ENCODE measurements around the gene VAMP2. TPM values are rescaled to one million over a fixed set of nuclear protein-coding genes. Genes with fewer than 3 reads are reported as not detected.

VAMP2 gene
- total RNA-seq, 1 experiment from 2014 or later = 47.7 TPM

DNA sequence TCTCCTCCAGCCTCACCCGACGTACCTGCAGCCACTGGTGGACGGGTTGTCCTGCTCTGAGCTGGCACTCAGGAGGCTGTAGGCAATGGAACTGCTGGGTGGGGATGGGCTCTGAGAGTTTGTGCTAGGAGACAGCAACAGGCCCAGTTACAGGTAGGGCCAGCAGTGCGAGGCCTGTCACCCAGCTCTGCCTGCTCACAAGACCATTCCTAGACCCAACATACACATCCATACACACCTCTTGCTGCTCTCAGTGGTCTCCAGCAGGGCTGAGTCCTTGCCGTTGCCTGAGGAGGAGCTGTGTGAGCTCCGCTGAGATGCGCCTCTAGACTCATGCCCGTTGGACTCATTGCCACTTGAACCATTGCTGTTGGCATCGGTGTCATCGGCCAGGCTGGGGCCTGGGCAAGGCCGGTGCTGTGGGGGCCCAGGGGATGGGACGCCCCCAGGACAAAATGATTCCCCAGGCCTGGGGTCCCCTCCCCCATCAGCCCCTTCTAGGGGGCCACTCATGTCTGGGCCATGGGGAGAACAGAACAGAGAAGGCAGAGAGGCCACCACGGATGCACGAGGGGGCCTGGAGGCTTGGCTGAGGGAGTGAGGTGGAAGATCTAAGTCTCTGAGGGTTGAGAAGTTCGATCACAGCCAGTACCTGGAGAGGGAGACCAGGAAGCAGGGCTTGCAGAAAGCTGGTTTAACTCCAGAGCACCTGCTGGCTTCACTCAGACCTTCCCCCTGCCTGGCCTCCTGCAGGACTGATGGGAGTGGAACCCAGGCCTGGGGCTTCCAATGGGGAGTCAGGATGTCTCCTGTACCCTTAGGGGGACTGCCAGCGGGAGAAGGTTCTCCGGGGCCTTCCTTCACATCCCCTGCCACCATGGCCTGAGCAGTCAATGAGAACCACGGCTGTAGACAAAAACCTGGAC is 12.3 kb downstream of the VAMP2 start:
- no peaks in the 10 kb centered on the region for H3K9me3 ChIP-seq (ENCODE audit: low read length)
- peak overlapping the region; percentile 59 for H3K27ac ChIP-seq (ENCODE audit: low read length)
- H3K4me2 ChIP-seq (ENCODE audit: low read depth, low read length, poor library complexity, severe bottlenecking) = peak overlapping the region; percentile 97
- H3K79me2 ChIP-seq (ENCODE audit: low read length) = peaks cover 37% of the 10 kb centered on the region
- H3K9me2 ChIP-seq (replicated peaks; ENCODE audit: insufficient read depth, low read length) = no peaks in the 10 kb centered on the region
- no peaks in the 10 kb centered on the region for H3K27me3 ChIP-seq (ENCODE audit: low read length)
- H4K20me1 ChIP-seq (ENCODE audit: insufficient read depth, low read depth, low read length) = peaks cover 13% of the 10 kb centered on the region
- peak overlapping the region; percentile 94 for H3K9ac ChIP-seq (ENCODE audit: low read length)
- peak overlapping the region; percentile 88 for H3K4me3 ChIP-seq (ENCODE audit: low read length)
- H3K4me1 ChIP-seq (ENCODE audit: low read length) = peaks cover 44% of the 10 kb centered on the region
- 0 out of 2 replicates have a peak, but pooled peaks cover 3% of the 10 kb centered on the region for H3K36me3 ChIP-seq (ENCODE audit: insufficient read depth, low read length)
- no peak overlapping the region for H2AFZ ChIP-seq (ENCODE audit: low read length)
- DNase-seq = no peak

DNA sequence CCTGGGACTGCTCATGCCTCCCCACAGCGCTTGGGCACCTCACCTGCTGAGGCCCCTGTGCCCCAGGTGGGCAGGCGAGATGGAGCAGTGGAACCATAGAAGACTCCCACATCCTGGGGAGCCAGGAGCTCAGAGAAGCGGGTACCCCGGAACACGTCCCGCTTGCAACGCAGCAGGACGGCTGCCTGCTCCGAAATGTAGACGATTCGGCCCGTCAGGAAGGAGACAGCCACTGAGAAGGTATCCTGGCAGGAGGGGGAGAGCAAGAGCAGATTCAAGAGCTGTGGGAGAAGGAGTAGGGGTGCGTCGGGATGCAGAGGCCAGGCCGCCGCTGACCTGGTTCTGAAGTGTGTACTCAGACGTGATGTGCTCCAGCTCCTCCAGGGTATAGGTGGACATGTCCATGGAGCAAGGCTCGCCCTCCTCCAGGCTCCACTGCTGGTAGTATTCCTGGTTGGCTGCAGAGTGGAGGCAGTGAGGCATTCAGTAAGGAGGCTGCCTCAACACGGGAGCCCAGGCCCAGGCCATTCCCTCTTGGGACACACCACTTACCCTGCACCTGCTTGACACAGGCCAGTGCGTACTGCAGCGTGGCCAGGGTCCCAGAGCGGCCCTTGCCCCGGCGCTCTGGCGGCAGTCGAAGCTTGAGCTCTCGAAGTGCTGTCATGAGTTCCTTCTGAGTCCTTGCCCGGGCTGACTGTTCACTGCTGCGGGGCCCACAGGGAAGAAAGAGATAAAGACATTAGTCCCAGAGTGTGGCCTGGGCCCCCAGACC is 13.1 kb downstream of the VAMP2 start:
- Histone ChIP-seq H3K4me1 (ENCODE audit: low read length) (peaks cover 36% of the 10 kb centered on the region), H3K27ac (ENCODE audit: low read length) (no peak overlapping the region), H3K4me3 (ENCODE audit: low read length) (no peak overlapping the region), H3K4me2 (ENCODE audit: low read depth, low read length, poor library complexity, severe bottlenecking) (no peak overlapping the region), H3K27me3 (ENCODE audit: low read length) (no peaks in the 10 kb centered on the region), H3K9ac (ENCODE audit: low read length) (no peak overlapping the region), H2AFZ (ENCODE audit: low read length) (no peak overlapping the region), H4K20me1 (ENCODE audit: insufficient read depth, low read depth, low read length) (peaks cover 13% of the 10 kb centered on the region), H3K9me3 (ENCODE audit: low read length) (no peaks in the 10 kb centered on the region), H3K79me2 (ENCODE audit: low read length) (peaks cover 29% of the 10 kb centered on the region), H3K9me2 (replicated peaks; ENCODE audit: insufficient read depth, low read length) (no peaks in the 10 kb centered on the region), H3K36me3 (ENCODE audit: insufficient read depth, low read length) (0 out of 2 replicates have a peak, but pooled peaks cover 3% of the 10 kb centered on the region)
- DNase-seq = no peak

DNA sequence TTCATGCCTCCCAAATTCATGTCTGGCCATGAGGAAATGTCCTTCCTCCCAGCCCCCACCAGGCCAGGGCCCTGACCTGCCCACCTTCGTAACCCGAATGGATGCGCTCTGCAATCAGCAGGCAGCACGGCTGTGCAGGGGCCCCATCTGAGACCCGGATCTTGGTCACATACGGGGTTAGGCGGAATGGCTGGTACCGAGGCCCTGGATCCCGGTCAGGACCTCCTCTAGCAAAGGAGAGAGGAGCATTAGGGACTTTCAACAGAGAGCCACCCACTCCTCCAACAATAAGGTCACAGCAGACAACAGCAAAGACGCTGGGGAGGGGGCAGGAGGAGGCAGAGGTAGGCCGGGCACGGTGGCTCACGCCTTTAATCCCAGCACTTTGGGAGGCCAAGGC is 14.2 kb downstream of the VAMP2 start:
- Histone ChIP-seq H3K27me3 (ENCODE audit: low read length) (no peaks in the 10 kb centered on the region), H3K36me3 (ENCODE audit: insufficient read depth, low read length) (0 out of 2 replicates have a peak, but pooled peaks cover 3% of the 10 kb centered on the region)

GRCh38 chr17:8147805-8148404 is 14.8 kb downstream of the VAMP2 start:
- H3K79me2 ChIP-seq (ENCODE audit: low read length) = peaks cover 21% of the 10 kb centered on the region
- no peak overlapping the region for H3K27ac ChIP-seq (ENCODE audit: low read length)
- no peaks in the 10 kb centered on the region for H3K9me2 ChIP-seq (replicated peaks; ENCODE audit: insufficient read depth, low read length)
- no peaks in the 10 kb centered on the region for H3K27me3 ChIP-seq (ENCODE audit: low read length)
- no peak overlapping the region for H3K9ac ChIP-seq (ENCODE audit: low read length)
- 0 out of 2 replicates have a peak, but pooled peaks cover 3% of the 10 kb centered on the region for H3K36me3 ChIP-seq (ENCODE audit: insufficient read depth, low read length)
- H4K20me1 ChIP-seq (ENCODE audit: insufficient read depth, low read depth, low read length) = peaks cover 13% of the 10 kb centered on the region
- no peak for DNase-seq
- peaks cover 19% of the 10 kb centered on the region for H3K4me1 ChIP-seq (ENCODE audit: low read length)
- no peaks in the 10 kb centered on the region for H3K9me3 ChIP-seq (ENCODE audit: low read length)
- no peak overlapping the region for H3K4me2 ChIP-seq (ENCODE audit: low read depth, low read length, poor library complexity, severe bottlenecking)
- H2AFZ ChIP-seq (ENCODE audit: low read length) = no peak overlapping the region
- H3K4me3 ChIP-seq (ENCODE audit: low read length) = no peak overlapping the region

More for the DNA sequence above, 14.2 kb downstream of the VAMP2 start:
- no peak for DNase-seq
- H3K4me2 ChIP-seq (ENCODE audit: low read depth, low read length, poor library complexity, severe bottlenecking) = no peak overlapping the region
- peaks cover 21% of the 10 kb centered on the region for H3K79me2 ChIP-seq (ENCODE audit: low read length)
- H2AFZ ChIP-seq (ENCODE audit: low read length) = no peak overlapping the region
- H3K9me2 ChIP-seq (replicated peaks; ENCODE audit: insufficient read depth, low read length) = no peaks in the 10 kb centered on the region
- no peak overlapping the region for H3K4me3 ChIP-seq (ENCODE audit: low read length)
- peaks cover 25% of the 10 kb centered on the region for H3K4me1 ChIP-seq (ENCODE audit: low read length)
- no peak overlapping the region for H3K27ac ChIP-seq (ENCODE audit: low read length)
- peaks cover 13% of the 10 kb centered on the region for H4K20me1 ChIP-seq (ENCODE audit: insufficient read depth, low read depth, low read length)
- H3K9me3 ChIP-seq (ENCODE audit: low read length) = no peaks in the 10 kb centered on the region
- no peak overlapping the region for H3K9ac ChIP-seq (ENCODE audit: low read length)

- Histone ChIP-seq H4K20me1 (ENCODE audit: insufficient read depth, low read depth, low read length) (peaks cover 13% of the 10 kb centered on the region), H3K4me2 (ENCODE audit: low read depth, low read length, poor library complexity, severe bottlenecking) (no peak overlapping the region), H3K9me2 (replicated peaks; ENCODE audit: insufficient read depth, low read length) (no peaks in the 10 kb centered on the region), H2AFZ (ENCODE audit: low read length) (no peak overlapping the region), H3K27me3 (ENCODE audit: low read length) (no peaks in the 10 kb centered on the region), H3K79me2 (ENCODE audit: low read length) (peaks cover 21% of the 10 kb centered on the region), H3K4me3 (ENCODE audit: low read length) (no peak overlapping the region), H3K9ac (ENCODE audit: low read length) (no peak overlapping the region), H3K9me3 (ENCODE audit: low read length) (no peaks in the 10 kb centered on the region), H3K27ac (ENCODE audit: low read length) (no peak overlapping the region), H3K4me1 (ENCODE audit: low read length) (peaks cover 13% of the 10 kb centered on the region), H3K36me3 (ENCODE audit: insufficient read depth, low read length) (0 out of 2 replicates have a peak, but pooled peaks cover 3% of the 10 kb centered on the region)
- DNase-seq = no peak
These were observed 15.5 kb downstream of the VAMP2 start for GRCh38 chr17:8147141-8147804.

DNA sequence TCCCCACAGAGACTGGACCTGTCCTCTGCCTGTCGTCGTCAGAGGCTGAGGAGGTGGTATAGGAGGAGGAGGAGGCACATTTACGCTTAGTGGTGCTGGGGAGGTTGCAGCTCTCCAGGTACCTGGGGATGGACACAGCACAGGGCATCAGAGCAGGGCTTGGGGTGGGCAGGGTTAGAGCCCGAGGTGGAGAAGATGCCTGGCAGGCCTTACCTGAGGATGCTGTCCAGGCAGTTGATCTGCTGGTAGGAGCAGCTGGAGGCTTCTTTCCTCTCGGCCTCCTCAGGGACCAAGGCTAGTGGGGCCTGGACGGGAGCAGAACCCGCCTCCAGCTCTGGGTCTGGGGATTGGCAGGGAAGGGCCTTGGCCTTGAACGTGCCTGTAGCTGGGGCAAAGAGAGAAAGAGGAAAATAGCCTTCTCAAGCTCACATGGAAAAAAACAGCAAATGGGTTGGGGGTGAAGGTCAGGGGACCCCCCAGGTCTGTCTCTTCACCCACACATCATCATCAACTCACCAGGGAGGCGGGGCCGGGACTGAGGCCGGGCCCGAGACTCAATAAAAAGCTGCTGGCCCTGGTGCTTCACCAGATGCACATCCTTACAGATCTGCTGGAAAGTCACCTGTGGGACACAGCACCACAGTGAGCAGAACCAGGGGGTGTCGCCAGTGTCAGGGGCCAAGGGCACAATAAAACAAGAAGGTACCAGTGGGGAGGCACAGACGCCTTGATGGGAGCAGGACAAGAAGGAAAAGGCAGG is 16.2 kb downstream of the VAMP2 start:
- Histone ChIP-seq H3K9ac (ENCODE audit: low read length) (no peak overlapping the region), H3K79me2 (ENCODE audit: low read length) (peaks cover 15% of the 10 kb centered on the region), H3K36me3 (ENCODE audit: insufficient read depth, low read length) (0 out of 2 replicates have a peak, but pooled peaks cover 3% of the 10 kb centered on the region), H3K9me2 (replicated peaks; ENCODE audit: insufficient read depth, low read length) (no peaks in the 10 kb centered on the region), H3K9me3 (ENCODE audit: low read length) (no peaks in the 10 kb centered on the region), H3K27me3 (ENCODE audit: low read length) (no peaks in the 10 kb centered on the region), H3K4me1 (ENCODE audit: low read length) (peaks cover 11% of the 10 kb centered on the region), H3K4me3 (ENCODE audit: low read length) (no peak overlapping the region), H3K4me2 (ENCODE audit: low read depth, low read length, poor library complexity, severe bottlenecking) (no peak overlapping the region), H3K27ac (ENCODE audit: low read length) (no peak overlapping the region), H4K20me1 (ENCODE audit: insufficient read depth, low read depth, low read length) (peaks cover 13% of the 10 kb centered on the region), H2AFZ (ENCODE audit: low read length) (no peak overlapping the region)
- no peak for DNase-seq

GRCh38 chr17:8145811-8146210 is 16.9 kb downstream of the VAMP2 start:
- H3K79me2 ChIP-seq (ENCODE audit: low read length) = peaks cover 9% of the 10 kb centered on the region
- no peak overlapping the region for H3K27ac ChIP-seq (ENCODE audit: low read length)
- no peak overlapping the region for H3K4me3 ChIP-seq (ENCODE audit: low read length)
- H3K4me1 ChIP-seq (ENCODE audit: low read length) = peaks cover 6% of the 10 kb centered on the region
- H4K20me1 ChIP-seq (ENCODE audit: insufficient read depth, low read depth, low read length) = peaks cover 11% of the 10 kb centered on the region
- H3K4me2 ChIP-seq (ENCODE audit: low read depth, low read length, poor library complexity, severe bottlenecking) = no peak overlapping the region
- H3K9ac ChIP-seq (ENCODE audit: low read length) = no peak overlapping the region
- no peaks in the 10 kb centered on the region for H3K9me3 ChIP-seq (ENCODE audit: low read length)
- H3K27me3 ChIP-seq (ENCODE audit: low read length) = no peaks in the 10 kb centered on the region
- H3K9me2 ChIP-seq (replicated peaks; ENCODE audit: insufficient read depth, low read length) = no peaks in the 10 kb centered on the region
- no peak for DNase-seq
- 0 out of 2 replicates have a peak, but pooled peaks cover 3% of the 10 kb centered on the region for H3K36me3 ChIP-seq (ENCODE audit: insufficient read depth, low read length)
- H2AFZ ChIP-seq (ENCODE audit: low read length) = no peak overlapping the region
